ENCODE results near the gene SRSF10.

DNA sequence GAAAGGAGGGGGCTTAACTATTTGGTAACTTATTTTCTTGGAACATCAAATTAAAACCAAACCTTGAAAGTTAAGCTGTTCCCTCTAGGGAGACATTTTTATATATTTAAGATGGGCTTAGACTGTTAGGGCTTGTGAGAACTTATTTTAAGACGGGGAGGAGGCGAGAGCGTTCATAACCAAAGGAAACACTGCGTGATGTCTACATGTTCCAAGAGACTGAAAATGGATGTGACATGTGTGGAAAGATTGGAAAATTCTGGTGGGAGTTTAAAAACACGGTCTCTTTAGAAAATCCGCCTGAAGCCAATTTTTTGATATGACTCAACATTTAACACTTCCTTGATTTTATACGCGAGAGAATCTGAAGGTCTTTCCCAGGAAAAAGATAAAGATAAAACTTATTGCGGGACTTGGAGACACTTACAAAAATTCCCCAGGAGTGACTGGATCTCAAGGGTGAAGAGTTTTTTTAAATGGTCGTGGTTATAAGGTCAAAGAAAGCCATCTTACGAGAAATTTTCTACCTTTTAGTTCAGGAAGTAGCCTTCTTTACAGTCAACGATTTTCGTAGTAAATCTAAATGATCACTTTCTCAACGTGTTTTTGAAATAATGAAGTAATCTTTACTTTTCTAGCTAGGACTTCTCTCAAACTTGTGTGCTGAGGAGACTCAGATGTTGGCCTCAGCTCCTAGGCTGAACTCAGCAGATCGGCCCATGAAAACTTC lies 19.7 kb downstream of the SRSF10 start:
- TF ChIP-seq EZH2phosphoT487 (IDR thresholded peaks at IDR 0.05; ENCODE audit: insufficient read depth, low read depth) (no peak), EZH2 (IDR thresholded peaks at IDR 0.05; ENCODE audit: insufficient read depth, poor library complexity, severe bottlenecking) (no peak)

Data from GM23248 (cell line).